Transverse colon (tissue), 3 donors: ENCODE data around the gene DMD.

Experiments
- CTCF ChIP-seq, 5 experiments: fragments of 200-600 bp in 3 of 5; fragments of 450-650 bp in 2 of 5; sonication (generic) in 3 of 5; IDR thresholded peaks; 1 replicate in 2 of 5; 2 replicates in 3 of 5; pipeline ENCODE4 v1.5.1; 2016 to 2017; ENCODE audit warnings: antibody characterized with exemption in 5 of 5, inconsistent platforms in 3 of 5, mild to moderate bottlenecking in 2 of 5, moderate library complexity in 1 of 5
- POLR2A ChIP-seq: fragments of 450-650 bp; IDR thresholded peaks from one replicate; pipeline ENCODE4 v1.6.1; 2016; ENCODE audit warnings: antibody characterized with exemption, mild to moderate bottlenecking, moderate library complexity

- TF ChIP-seq CTCF (IDR thresholded peaks at IDR 0.05) (no peak), POLR2A (no peak)
Observed at GRCh38 chrX:31527455-31528126, 1683.8 kb downstream of the DMD start.
